Iris pigment epithelial cell (primary cell): ENCODE data around the gene KRT83.
A peak's percentile ranks its signal among the peaks of the same experiment; 100 is the strongest.
"Not testable (repeated sequence)": the region's sequence is repeated elsewhere in the genome, so short reads cannot be mapped to it uniquely, and the experiment has no call there.

ENCODE experiments used
- DNase-seq: peaks from one replicate; pipeline ENCODE4 v3.0.0-alpha.2; 2011; ENCODE audit warnings: low read depth

Gene KRT83

GRCh38 chr12:52308806-52309425 lies 12.3 kb downstream of the KRT83 start:
- no peak for DNase-seq

DNA sequence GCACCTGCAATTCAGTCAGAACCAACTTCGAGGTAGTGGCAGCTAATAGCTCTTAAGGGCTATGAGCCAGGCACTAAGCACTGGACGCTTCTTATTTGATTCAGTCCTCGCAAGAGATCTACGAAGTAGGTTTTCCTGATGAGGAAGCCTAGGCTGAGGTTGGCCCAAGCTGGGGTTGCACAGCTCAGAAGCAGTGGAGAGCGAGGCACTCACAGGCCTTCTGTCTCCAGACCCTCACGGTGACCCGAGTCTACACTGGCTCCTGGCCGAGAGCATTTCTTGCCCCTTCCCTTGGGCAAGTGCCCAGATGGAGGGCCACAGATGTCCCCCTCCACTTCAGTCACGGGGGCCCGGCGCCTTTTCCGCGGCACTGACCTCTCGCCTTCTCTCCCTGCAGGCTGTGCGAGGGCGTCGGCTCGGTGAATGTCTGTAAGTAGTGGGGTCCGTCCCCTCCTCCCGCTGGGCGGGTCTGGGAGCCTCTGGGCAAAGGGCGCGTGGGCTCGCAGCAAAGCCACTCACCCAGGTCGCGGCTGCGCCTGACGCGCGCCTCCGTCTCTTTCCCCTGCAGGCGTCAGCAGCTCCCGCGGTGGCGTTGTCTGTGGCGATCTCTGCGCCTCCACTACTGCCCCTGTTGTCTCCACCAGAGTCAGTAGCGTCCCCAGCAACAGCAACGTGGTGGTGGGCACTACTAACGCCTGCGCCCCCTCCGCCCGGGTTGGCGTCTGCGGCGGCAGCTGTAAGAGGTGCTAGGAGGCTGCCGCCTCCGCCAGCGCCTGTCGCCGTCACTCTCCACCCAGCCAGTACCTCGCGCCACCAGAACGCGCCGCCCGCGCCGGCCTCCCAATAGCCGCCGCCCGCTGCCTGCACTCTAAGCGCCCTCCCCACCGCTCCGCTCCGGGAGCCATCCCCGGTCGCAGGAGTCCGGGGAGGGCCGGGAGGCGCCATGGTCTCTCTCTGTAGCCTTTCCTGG lies 13.1 kb downstream of the KRT83 start:
- DNase-seq: peak; percentile 31

- DNase-seq: no peak
Observed at GRCh38 chr12:52306731-52307130, 14.5 kb downstream of the KRT83 start.

DNA sequence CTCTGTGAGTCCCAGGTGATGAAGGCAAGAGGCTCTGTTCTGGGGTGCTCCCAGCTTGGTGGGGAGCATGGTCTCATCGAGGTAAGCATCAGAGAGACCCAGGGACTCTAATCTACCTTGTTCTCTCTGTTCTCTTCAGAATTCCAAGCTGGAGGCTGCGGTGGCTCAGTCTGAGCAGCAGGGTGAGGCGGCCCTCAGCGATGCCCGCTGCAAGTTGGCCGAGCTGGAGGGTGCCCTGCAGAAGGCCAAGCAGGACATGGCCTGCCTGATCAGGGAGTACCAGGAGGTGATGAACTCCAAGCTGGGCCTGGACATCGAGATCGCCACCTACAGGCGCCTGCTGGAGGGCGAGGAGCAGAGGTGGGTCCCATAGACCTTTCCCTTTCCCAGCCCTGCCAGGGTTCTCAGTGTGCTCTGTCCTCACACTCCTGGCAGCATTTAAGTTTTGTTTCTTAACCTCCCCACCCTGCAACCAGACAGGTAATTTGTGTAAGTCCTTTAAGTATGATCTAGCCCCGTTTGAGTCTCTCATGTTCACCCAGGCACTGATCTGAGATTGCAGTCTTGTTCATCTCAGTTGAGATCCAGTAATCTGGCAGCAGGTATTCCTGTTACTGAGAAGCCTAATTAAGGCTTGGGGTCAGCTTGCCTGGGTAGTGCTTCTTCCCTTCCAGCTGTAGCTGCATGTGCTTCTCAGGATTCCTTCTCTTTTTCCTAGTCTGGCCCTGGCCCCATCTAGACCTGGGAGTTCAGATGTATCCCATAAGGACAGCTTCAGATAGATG lies 15.1 kb downstream of the KRT83 start:
- no peak for DNase-seq

GRCh38 chr12:52304941-52305411 lies 16.2 kb downstream of the KRT83 start:
- not testable (repeated sequence) for DNase-seq

DNA sequence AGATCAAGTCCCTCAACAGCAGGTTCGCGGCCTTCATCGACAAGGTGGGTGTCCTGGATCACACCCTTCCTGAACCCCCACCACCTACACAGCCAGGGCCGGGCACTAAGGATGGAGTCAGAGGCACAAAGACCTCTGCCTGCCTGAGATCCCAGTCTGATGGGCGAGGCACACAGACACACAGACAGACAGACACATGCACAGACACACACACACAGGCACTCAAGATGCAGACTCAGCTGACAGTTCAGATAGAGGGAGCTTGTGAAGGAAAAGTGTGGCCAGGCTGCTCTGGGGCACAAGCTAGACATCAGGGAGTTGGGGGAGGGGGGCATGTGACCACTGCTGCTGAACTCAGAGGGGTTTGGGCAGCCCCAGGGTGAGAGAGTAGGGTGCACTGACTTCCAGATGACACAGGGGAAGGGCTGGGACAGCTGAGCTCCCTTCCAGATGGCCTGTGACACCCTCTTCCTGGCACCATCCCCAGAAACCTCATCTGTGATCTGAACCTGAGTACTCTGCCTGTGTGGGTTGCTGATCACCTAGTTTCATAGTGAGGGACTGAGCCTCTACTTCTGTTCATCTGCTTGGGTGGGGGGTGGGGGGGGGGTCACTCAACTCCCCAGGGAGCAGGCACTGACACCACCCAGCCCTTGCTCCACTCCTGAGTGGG lies 18.8 kb downstream of the KRT83 start:
- not testable (repeated sequence) for DNase-seq

- not testable (repeated sequence) for DNase-seq
Observed at GRCh38 chr12:52301721-52302120, 19.5 kb downstream of the KRT83 start.

DNA sequence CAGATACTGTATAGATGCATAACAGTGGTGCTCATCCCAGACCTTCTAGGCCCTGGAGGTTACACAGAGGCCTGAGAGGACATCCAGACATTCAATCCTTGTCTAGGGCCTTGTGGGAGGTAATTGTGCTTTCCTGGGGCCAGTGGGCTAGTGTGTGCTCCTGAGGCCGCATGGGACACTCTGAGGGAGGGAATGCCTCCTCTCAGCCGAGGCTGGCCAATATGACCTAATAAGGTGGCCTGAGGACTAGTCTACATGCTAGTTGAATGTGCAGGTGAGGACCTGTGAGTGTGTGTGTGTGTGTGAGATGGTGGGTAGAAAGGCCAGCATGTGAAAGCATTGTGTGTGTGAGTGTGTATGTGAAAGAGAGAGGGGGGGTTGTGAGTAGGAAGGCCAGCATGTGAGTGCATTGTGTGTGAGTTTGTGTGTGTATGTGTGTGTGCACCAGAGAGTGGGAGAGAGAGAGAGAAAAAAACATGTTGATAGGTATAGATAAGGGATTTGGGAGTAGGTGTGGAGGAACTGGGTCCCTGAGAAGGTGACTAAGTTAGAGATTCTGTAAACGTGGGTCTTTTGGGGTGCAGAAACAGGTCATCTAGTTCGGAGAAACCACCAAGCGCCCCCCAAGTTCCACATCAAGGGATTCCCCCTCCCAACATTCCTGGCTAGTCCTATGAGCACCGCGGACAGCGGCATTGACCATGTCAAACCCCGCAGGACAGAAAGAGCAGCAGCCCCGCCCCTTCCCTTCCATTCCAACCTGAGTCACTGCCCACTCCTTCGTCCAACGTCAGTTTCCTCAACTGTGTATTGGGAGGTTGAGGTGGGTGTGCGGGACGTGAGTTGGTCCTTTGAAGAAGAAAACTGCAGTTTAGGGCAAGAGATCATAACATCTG lies 20.2 kb downstream of the KRT83 start:
- DNase-seq: no peak

DNA sequence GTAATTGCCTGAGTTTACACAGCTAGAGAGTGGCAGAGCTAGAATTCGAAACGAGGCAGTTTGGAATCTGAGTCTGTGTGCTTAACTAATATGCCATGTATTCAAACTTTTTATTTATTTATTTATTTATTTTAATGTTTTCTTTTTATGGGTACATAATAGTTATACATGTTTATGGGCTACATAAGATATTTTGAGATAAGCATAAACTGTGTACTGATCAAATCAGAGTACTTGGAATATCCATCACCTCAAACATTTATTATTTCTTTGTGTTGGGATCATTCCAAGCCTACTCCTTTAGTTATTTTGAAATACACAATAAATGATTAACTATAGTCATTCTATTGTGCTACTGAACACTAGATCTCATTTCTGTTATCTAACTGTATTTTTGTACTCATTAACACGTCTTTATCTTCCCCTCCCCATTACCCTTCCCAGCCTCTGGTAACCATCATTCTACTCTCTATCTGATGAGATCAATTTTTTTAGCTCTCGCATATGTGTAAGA lies 22.5 kb downstream of the KRT83 start:
- DNase-seq: no peak

GRCh38 chr12:52296572-52297215 lies 24.5 kb downstream of the KRT83 start:
- DNase-seq: no peak

- DNase-seq: no peak
Observed at GRCh38 chr12:52295663-52296062, 25.5 kb downstream of the KRT83 start.

DNA sequence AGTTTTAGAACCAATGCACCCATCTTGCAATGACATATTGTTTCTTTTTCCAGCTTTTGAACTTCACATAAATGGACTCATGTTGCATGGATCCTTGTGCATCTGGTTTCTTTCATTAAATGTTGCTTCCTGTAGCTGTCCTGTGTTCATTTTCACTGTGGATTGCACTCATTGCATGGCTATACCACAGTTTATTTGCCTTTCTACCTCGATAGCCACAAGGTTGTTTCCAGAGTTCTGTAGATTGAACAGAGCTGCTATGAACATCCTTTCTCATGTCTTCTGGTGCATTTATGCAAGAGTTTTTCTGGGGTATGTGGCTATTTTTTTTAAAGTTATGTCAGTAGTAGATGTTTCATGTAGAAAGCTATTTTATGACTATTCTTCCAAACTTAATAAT lies 26.4 kb downstream of the KRT83 start:
- no peak for DNase-seq

- no peak for DNase-seq
Observed at GRCh38 chr12:52293926-52294325, 27.3 kb downstream of the KRT83 start.

- DNase-seq: no peak
Observed at GRCh38 chr12:52291267-52291935, 29.8 kb downstream of the KRT83 start, which contains the start of gene KRT81. KRT81 (minus strand) TSS chr12:52291534; CDS start chr12:52291465, 69 bp downstream.

DNA sequence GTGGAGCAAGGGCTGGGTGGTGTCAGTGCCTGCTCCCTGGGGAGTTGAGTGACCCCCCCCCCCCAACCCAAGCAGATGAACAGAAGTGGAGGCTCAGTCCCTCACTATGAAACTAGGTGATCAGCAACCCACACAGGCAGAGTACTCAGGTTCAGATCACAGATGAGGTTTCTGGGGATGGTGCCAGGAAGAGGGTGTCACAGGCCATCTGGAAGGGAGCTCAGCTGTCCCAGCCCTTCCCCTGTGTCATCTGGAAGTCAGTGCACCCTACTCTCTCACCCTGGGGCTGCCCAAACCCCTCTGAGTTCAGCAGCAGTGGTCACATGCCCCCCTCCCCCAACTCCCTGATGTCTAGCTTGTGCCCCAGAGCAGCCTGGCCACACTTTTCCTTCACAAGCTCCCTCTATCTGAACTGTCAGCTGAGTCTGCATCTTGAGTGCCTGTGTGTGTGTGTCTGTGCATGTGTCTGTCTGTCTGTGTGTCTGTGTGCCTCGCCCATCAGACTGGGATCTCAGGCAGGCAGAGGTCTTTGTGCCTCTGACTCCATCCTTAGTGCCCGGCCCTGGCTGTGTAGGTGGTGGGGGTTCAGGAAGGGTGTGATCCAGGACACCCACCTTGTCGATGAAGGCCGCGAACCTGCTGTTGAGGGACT lies 30.6 kb downstream of the KRT83 start:
- DNase-seq: not testable (repeated sequence)

- not testable (repeated sequence) for DNase-seq
Observed at GRCh38 chr12:52287816-52288805, 33.1 kb downstream of the KRT83 start.
